PC-3 (cell line): ENCODE data around the gene CACNA1C. TPM values are rescaled to one million over a fixed set of nuclear protein-coding genes. Genes with fewer than 3 reads are reported as not detected.

Source experiments
- ATAC-seq: fragments of 200-7000 bp; cut with Tn5 transposase; 2 replicates; pipeline ENCODE4 v1.9.1; 2020; ENCODE audit warnings: mild to moderate bottlenecking, moderate library complexity
- BruUV-seq: library from RNA; stranded (reverse); fragments of 400-500 nt; replicated peaks from 2 replicates; lab custom pipeline; 2021; lab: Mats Ljungman, UMichigan
- CTCF ChIA-PET: fragments of 300-600 bp; sonication (Branson Sonifier 250); formaldehyde crosslinking; loops from one replicate; lab custom pipeline; 2022; ENCODE audit warnings: antibody characterized with exemption; lab: Charles Lee
- POLR2A ChIA-PET: fragments of 300-600 bp; sonication (Branson Sonifier 250); formaldehyde crosslinking; loops from one replicate; lab custom pipeline; 2022; ENCODE audit warnings: antibody characterized with exemption; ENCODE audit not compliant: unreplicated experiment; lab: Charles Lee
- DNase-seq: peaks from one replicate; pipeline ENCODE4 v3.0.0-alpha.2; 2015
- H2AFZ ChIP-seq: fragments of 300-600 bp; sonication (generic); 2 replicates; pipeline ENCODE4 v1.6.0; 2016; ENCODE audit warnings: antibody characterized with exemption, low read length
- H3F3A ChIP-seq: fragments of 300-600 bp; sonication (generic); one replicate; pipeline ENCODE4 v1.6.0; 2017; ENCODE audit warnings: antibody characterized with exemption, low read length, control low read depth, mild to moderate bottlenecking; ENCODE audit not compliant: unreplicated experiment
- H3K27ac ChIP-seq: fragments of 300-600 bp; sonication (generic); 2 replicates; pipeline ENCODE4 v1.5.1; 2016; ENCODE audit warnings: mild to moderate bottlenecking, low read length
- H3K27me3 ChIP-seq: fragments of 300-600 bp; sonication (generic); 2 replicates; pipeline ENCODE4 v1.6.1; 2016; ENCODE audit warnings: low read length, mixed read lengths
- H3K36me3 ChIP-seq: fragments of 300-600 bp; sonication (generic); 2 replicates; pipeline ENCODE4 v1.6.1; 2016; ENCODE audit warnings: low read depth, mixed run types, low read length, mixed read lengths
- H3K4me1 ChIP-seq: fragments of 300-600 bp; sonication (generic); 2 replicates; pipeline ENCODE4 v1.5.1; 2016; ENCODE audit warnings: low read length; ENCODE audit not compliant: insufficient read depth
- H3K4me2 ChIP-seq: fragments of 300-600 bp; sonication (generic); 2 replicates; pipeline ENCODE4 v1.6.0; 2016; ENCODE audit warnings: low read length
- H3K4me3 ChIP-seq: fragments of 300-600 bp; sonication (generic); 2 replicates; pipeline ENCODE4 v1.5.1; 2016; ENCODE audit warnings: mild to moderate bottlenecking, low read length, mixed read lengths
- H3K79me2 ChIP-seq: fragments of 300-600 bp; sonication (generic); 2 replicates; pipeline ENCODE4 v1.6.1; 2017; ENCODE audit warnings: low read length, mixed read lengths
- H3K9ac ChIP-seq: fragments of 300-600 bp; sonication (generic); 2 replicates; pipeline ENCODE4 v1.6.0; 2016; ENCODE audit warnings: mild to moderate bottlenecking, low read length
- H3K9me2 ChIP-seq: fragments of 300-600 bp; sonication (generic); replicated peaks from 2 replicates; pipeline ENCODE4 v1.6.1; 2016; ENCODE audit warnings: mixed run types, low read length, mixed read lengths
- H3K9me3 ChIP-seq: fragments of 300-600 bp; sonication (generic); 2 replicates; pipeline ENCODE4 v1.6.1; 2016; ENCODE audit warnings: low read length, mixed read lengths
- H4K20me1 ChIP-seq: fragments of 300-600 bp; sonication (generic); 2 replicates; pipeline ENCODE4 v1.6.1; 2016; ENCODE audit warnings: low read length, mixed read lengths
- CTCF ChIP-seq: fragments of 300-600 bp; sonication (generic); conservative IDR thresholded peaks from 2 replicates; pipeline ENCODE4 v1.5.1; 2017; ENCODE audit warnings: antibody characterized with exemption, low read depth, mild to moderate bottlenecking, low read length
- EZH2 ChIP-seq: fragments of 300-600 bp; sonication (generic); IDR thresholded peaks from one replicate; pipeline ENCODE4 v1.6.1; 2017; ENCODE audit warnings: antibody characterized with exemption, mild to moderate bottlenecking, low read length; ENCODE audit not compliant: unreplicated experiment
- EZH2phosphoT487 ChIP-seq: fragments of 300-600 bp; sonication (generic); IDR thresholded peaks from 2 replicates; pipeline ENCODE4 v1.6.1; 2018; ENCODE audit warnings: mild to moderate bottlenecking, antibody characterized with exemption, low read length, borderline replicate concordance
- intact Hi-C: fragments of 100-400 bp; cut with micrococcal nuclease; formaldehyde crosslinking; loops from 2 replicates; pipeline ENCODE4 v1.9.0; 2023
- total RNA-seq: library from RNA; depleted of rRNA; stranded (reverse); fragments of >200 nt; gene quantifications from 2 replicates; pipeline ENCODE4 v1.2.3, GENCODE V29; 2014

CACNA1C gene
- total RNA-seq, 1 experiment from 2014 or later: not detected

GRCh38 chr12:2338991-2339431, 286.2 kb downstream of the CACNA1C start:
- Histone ChIP-seq H2AFZ (no peak overlapping the region), H3K9ac (no peak overlapping the region), H3F3A (no peaks in the 10 kb centered on the region), H3K9me3 (no peaks in the 10 kb centered on the region), H3K36me3 (no peaks in the 10 kb centered on the region), H3K27ac (peak overlapping the region; percentile 71), H3K4me1 (peaks cover 53% of the 10 kb centered on the region), H3K79me2 (no peaks in the 10 kb centered on the region), H3K4me2 (peak overlapping the region; percentile 75), H4K20me1 (no peaks in the 10 kb centered on the region), H3K27me3 (0 out of 2 replicates have a peak, but pooled peaks cover under 1% of the 10 kb centered on the region), H3K9me2 (no peaks in the 10 kb centered on the region), H3K4me3 (no peak overlapping the region)
- DNase-seq (peak; percentile 69), ATAC-seq (peak; percentile 67; the same call in 1 of the 2 replicates)
- no peak for TF ChIP-seq CTCF
- TF ChIP-seq EZH2: no peak
- TF ChIP-seq EZH2phosphoT487: no peak
- intact Hi-C loops: no loop called here
- ChIA-PET POLR2A (no interaction called here), CTCF (interaction anchor here (0.6 kb wide), 1 partner anchor 290 kb away, joined by 3 read pairs; no protein-coding TSS in a partner anchor)
- BruUV-seq: no TSS peak

- Histone ChIP-seq H3K9me3 (no peaks in the 10 kb centered on the region), H3K4me3 (no peak overlapping the region), H2AFZ (no peak overlapping the region), H3K27me3 (0 out of 2 replicates have a peak, but pooled peaks cover 15% of the 10 kb centered on the region), H3K36me3 (no peaks in the 10 kb centered on the region), H3K9me2 (no peaks in the 10 kb centered on the region), H3F3A (no peaks in the 10 kb centered on the region), H4K20me1 (no peaks in the 10 kb centered on the region), H3K4me2 (no peak overlapping the region), H3K27ac (no peak overlapping the region), H3K9ac (no peak overlapping the region), H3K79me2 (no peaks in the 10 kb centered on the region), H3K4me1 (peaks cover 41% of the 10 kb centered on the region)
- no peak for DNase-seq
- ATAC-seq: no peak
- POLR2A ChIA-PET: no interaction called here
- TF ChIP-seq CTCF: no peak
- TF ChIP-seq EZH2: no peak
- no peak for TF ChIP-seq EZH2phosphoT487
- intact Hi-C loops: no loop called here
- no TSS peak for BruUV-seq
- CTCF ChIA-PET: no interaction called here
These were observed 288.4 kb downstream of the CACNA1C start for GRCh38 chr12:2341051-2341751.

- ATAC-seq: no peak
- H4K20me1 ChIP-seq: no peaks in the 10 kb centered on the region
- no peak overlapping the region for H3K27ac ChIP-seq
- peak; percentile 38 for DNase-seq
- no peaks in the 10 kb centered on the region for H3K9me2 ChIP-seq
- H3K36me3 ChIP-seq: no peaks in the 10 kb centered on the region
- 0 out of 2 replicates have a peak, but pooled peaks cover 15% of the 10 kb centered on the region for H3K27me3 ChIP-seq
- CTCF ChIA-PET: no interaction called here
- intact Hi-C loops: no loop called here
- H3K4me1 ChIP-seq: peaks cover 35% of the 10 kb centered on the region
- TF ChIP-seq EZH2phosphoT487 (no peak), EZH2 (no peak), CTCF (no peak)
- H2AFZ ChIP-seq: no peak overlapping the region
- H3K9me3 ChIP-seq: no peaks in the 10 kb centered on the region
- no peak overlapping the region for H3K4me3 ChIP-seq
- POLR2A ChIA-PET: no interaction called here
- H3K4me2 ChIP-seq: no peak overlapping the region
- BruUV-seq: no TSS peak
- no peak overlapping the region for H3K9ac ChIP-seq
- H3K79me2 ChIP-seq: no peaks in the 10 kb centered on the region
- H3F3A ChIP-seq: no peaks in the 10 kb centered on the region
These were observed 289.1 kb downstream of the CACNA1C start for GRCh38 chr12:2341871-2342270.
